NCI-H82 treated with DMSO at 0.1 percent for 48 hours (cell line): Measurements from ENCODE around the gene PGBD5.

Experiments used
- DNase-seq: peaks from one replicate; lab custom pipeline; 2025; ENCODE audit not compliant: unreplicated experiment; lab: John Stamatoyannopoulos, UW

The PGBD5 gene

GRCh38 chr1:230351514-230351913 is 74.6 kb downstream of the PGBD5 start:
- no peak for DNase-seq

- no peak for DNase-seq
These were observed 75.8 kb downstream of the PGBD5 start for GRCh38 chr1:230350208-230350921.

- no peak for DNase-seq
These were observed 77.1 kb downstream of the PGBD5 start for GRCh38 chr1:230349020-230349393.

GRCh38 chr1:230348386-230349019 is 77.6 kb downstream of the PGBD5 start:
- no peak for DNase-seq

GRCh38 chr1:230347896-230348295 is 78.2 kb downstream of the PGBD5 start:
- DNase-seq: no peak

- DNase-seq: no peak
These were observed 80.8 kb downstream of the PGBD5 start for GRCh38 chr1:230345139-230345885.

- no peak for DNase-seq
These were observed 83.4 kb downstream of the PGBD5 start for GRCh38 chr1:230342699-230343098.

GRCh38 chr1:230342019-230342418 is 84.1 kb downstream of the PGBD5 start:
- no peak for DNase-seq

GRCh38 chr1:230341162-230341546 is 85.0 kb downstream of the PGBD5 start:
- no peak for DNase-seq

GRCh38 chr1:230340526-230341161 is 85.5 kb downstream of the PGBD5 start:
- no peak for DNase-seq

- no peak for DNase-seq
These were observed 87.1 kb downstream of the PGBD5 start for GRCh38 chr1:230339033-230339432.

GRCh38 chr1:230337266-230337665 is 88.9 kb downstream of the PGBD5 start:
- no peak for DNase-seq

GRCh38 chr1:230335861-230336522 is 90.1 kb downstream of the PGBD5 start:
- no peak for DNase-seq

GRCh38 chr1:230334447-230334837 is 91.7 kb downstream of the PGBD5 start:
- DNase-seq: no peak

- no peak for DNase-seq
These were observed 92.3 kb downstream of the PGBD5 start for GRCh38 chr1:230333590-230334446.

- no peak for DNase-seq
These were observed 93.5 kb downstream of the PGBD5 start for GRCh38 chr1:230332575-230333066.

GRCh38 chr1:230332061-230332460 is 94.1 kb downstream of the PGBD5 start:
- no peak for DNase-seq

GRCh38 chr1:230330157-230330556 is 96.0 kb downstream of the PGBD5 start:
- no peak for DNase-seq

- no peak for DNase-seq
These were observed 97.7 kb downstream of the PGBD5 start for GRCh38 chr1:230328342-230329015.

GRCh38 chr1:230327892-230328284 is 98.2 kb downstream of the PGBD5 start:
- no peak for DNase-seq
